ENCODE data around the gene TTK. TPM values are rescaled to one million over a fixed set of nuclear protein-coding genes. Genes with fewer than 3 reads are reported as not detected.

The TTK gene
- total RNA-seq = 10 to 100 TPM in 1 of 4 donors, 1 to 10 TPM in 1, under 1 TPM in 1, not detected in 1; 0.66 to 15.9 (median 2.4) TPM

DNA sequence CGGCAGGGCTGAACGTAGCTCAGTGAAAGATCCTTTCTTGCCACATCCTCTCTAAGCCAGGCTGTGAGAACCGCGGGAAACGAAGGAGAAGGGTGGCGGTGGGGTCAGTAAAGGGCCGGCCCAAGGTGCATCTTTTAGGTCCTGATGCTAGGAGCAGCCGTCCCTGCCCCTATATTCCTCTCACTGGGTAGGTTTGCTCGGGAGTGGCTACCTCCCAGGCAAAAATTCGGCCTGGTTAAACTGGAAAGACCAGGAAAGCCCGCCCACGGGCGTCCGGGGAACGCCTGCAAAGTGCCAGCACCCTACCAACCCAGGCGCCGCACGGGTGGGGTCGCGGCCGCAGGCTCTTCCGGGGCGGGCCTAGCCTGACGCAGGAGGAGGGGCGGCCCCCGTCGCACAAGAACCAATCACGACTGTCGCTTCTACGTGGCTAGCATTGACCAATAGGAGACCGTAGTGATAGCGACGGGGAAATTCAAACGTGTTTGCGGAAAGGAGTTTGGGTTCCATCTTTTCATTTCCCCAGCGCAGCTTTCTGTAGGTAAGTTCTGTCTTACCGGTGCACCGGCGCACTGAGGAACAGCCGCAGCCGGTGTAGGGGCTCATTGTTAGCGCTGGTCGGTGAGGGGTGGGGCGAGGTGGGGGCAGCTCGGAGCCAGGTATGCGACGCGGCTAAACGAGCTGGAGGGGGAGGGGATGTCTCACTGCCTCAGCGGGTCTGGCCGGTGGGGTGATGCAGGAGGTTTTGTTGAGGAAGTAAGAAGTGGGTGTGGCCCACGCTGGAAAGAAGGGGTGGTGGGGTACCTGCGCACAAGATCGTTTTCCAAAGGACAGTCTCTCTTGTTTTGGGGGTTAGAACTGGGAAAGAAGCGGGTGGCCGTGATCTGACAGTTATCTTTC, at the start of gene TTK:
TTK (plus strand) TSS at position 477 of the 900 bp plus-strand sequence. CDS start 1,195 bp downstream, outside the sequence.
- Histone ChIP-seq H3K36me3 (no peaks in the 10 kb centered on the region), H3K27ac (peak within 1 kb of the TSS; percentile 54 to 92 (median 81)), H3K4me1 (peaks cover 0 to 16% (median 4%) of the 10 kb centered on the region in 4 donors), H3K27me3 (no peaks in the 10 kb centered on the region), H3K9me3 (no peaks in the 10 kb centered on the region), H3K4me3 (peak within 1 kb of the TSS; percentile 40 to 79 (median 51))
- 0 to 1% methylated on average over 44 to 55 of the region's 56 CpGs for whole genome bisulfite sequencing, 2 donors
- peak; percentile 78 to 80 for DNase-seq (ENCODE audit: low spot score in 2 of 2)
- TF ChIP-seq, protein P1, sequence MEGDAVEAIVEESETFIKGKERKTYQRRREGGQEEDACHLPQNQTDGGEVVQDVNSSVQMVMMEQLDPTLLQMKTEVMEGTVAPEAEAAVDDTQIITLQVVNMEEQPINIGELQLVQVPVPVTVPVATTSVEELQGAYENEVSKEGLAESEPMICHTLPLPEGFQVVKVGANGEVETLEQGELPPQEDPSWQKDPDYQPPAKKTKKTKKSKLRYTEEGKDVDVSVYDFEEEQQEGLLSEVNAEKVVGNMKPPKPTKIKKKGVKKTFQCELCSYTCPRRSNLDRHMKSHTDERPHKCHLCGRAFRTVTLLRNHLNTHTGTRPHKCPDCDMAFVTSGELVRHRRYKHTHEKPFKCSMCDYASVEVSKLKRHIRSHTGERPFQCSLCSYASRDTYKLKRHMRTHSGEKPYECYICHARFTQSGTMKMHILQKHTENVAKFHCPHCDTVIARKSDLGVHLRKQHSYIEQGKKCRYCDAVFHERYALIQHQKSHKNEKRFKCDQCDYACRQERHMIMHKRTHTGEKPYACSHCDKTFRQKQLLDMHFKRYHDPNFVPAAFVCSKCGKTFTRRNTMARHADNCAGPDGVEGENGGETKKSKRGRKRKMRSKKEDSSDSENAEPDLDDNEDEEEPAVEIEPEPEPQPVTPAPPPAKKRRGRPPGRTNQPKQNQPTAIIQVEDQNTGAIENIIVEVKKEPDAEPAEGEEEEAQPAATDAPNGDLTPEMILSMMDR (IDR thresholded peaks at IDR 0.05) = peak in 1 of 5 experiments; percentile 17
- peak; percentile 57 to 83 for TF ChIP-seq EP300 (IDR thresholded peaks at IDR 0.05)
- TF ChIP-seq POLR2A (IDR thresholded peaks at IDR 0.05) = peak; percentile 42 to 72

DNA sequence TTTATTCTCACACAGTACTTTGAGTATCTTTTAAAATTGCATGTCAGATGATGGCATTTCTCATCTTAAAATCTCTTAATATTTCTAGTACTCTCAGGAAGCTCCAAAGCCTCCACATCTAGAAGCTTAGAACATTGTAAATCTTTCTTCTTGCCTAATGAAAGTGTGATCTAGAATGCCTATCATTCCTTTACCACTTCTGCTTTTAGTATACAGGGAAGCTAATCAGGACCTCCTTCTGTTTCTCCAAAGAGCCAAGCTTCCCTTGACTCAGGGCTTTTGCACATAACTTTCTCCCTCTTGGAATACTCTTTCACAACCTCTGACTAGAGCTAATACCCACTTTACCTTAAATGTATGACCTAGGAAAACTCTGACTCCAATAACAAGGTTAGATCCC, 49.6 kb upstream of the TTK start:
- no peaks in the 10 kb centered on the region for H3K36me3 ChIP-seq
- TF ChIP-seq, protein P1 (IDR thresholded peaks at IDR 0.05) = no peak
- TF ChIP-seq POLR2A (IDR thresholded peaks at IDR 0.05) = no peak
- TF ChIP-seq EP300 (IDR thresholded peaks at IDR 0.05) = no peak
- no peak for DNase-seq (ENCODE audit: low spot score in 2 of 2)
- H3K27ac ChIP-seq = no peak overlapping the region
- H3K4me1 ChIP-seq = no peaks in the 10 kb centered on the region
- H3K4me3 ChIP-seq = no peak overlapping the region
- peaks cover 0 to 5% (median 0%) of the 10 kb centered on the region in 4 donors for H3K9me3 ChIP-seq
- H3K27me3 ChIP-seq = no peaks in the 10 kb centered on the region

DNA sequence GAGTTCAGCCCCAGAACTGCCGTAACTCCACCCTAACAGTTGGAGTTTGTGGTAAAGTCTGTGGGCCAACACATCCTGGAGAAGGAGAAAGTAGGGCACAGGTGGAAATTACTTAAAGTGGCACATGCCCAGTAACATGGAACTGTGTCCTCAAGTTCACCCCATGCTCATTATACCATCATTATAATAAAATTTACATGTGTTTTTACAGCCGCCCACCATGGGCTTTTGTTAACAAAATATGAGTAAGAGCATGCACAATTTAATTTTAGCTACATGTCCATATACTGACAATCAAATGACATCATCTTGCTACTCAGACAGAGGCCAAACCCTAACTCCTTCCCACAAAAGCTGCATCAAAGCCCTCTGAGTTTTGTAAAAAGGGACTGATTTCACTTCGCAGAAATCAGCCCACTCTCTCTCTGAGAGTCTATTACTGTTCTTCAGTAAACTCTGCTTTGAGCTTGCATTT, 39.8 kb upstream of the TTK start:
- Histone ChIP-seq H3K4me3 (no peak overlapping the region), H3K36me3 (no peaks in the 10 kb centered on the region), H3K27me3 (no peaks in the 10 kb centered on the region), H3K9me3 (peaks cover 0 to 14% (median 0%) of the 10 kb centered on the region in 4 donors), H3K27ac (no peak overlapping the region), H3K4me1 (no peaks in the 10 kb centered on the region)
- WGBS, 2 donors = 69 to 81% methylated on average over 3 of the region's 3 CpGs
- DNase-seq (ENCODE audit: low spot score in 2 of 2) = no peak
- TF ChIP-seq, protein P1 (IDR thresholded peaks at IDR 0.05) = no peak
- TF ChIP-seq EP300 (IDR thresholded peaks at IDR 0.05) = no peak
- TF ChIP-seq POLR2A (IDR thresholded peaks at IDR 0.05) = no peak

DNA sequence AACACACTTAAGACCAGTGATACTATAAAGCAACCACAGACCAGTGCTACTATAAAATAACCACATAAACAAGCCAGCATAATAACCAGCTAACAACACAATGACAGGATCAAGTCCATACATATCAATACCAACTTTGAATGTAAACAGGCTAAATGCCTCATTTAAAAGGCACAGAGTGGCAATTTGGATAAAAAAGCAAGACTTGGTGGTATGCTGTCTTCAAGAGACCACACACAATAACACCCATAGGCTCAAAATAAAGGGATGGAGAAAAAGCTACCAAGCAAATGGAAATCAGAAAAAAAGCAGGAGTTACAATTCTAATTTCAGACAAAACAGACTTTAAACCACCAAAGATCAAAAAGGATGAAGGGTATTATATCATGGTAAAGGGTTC, 37.3 kb upstream of the TTK start:
- Histone ChIP-seq H3K27me3 (no peaks in the 10 kb centered on the region), H3K4me3 (no peak overlapping the region), H3K9me3 (peaks cover 0 to 37% (median 0%) of the 10 kb centered on the region in 4 donors), H3K4me1 (no peaks in the 10 kb centered on the region), H3K36me3 (no peaks in the 10 kb centered on the region), H3K27ac (no peak overlapping the region)
- TF ChIP-seq EP300 (IDR thresholded peaks at IDR 0.05) (no peak), POLR2A (IDR thresholded peaks at IDR 0.05) (no peak)
- TF ChIP-seq, protein P1 (IDR thresholded peaks at IDR 0.05) = no peak
- no peak for DNase-seq (ENCODE audit: low spot score in 2 of 2)

DNA sequence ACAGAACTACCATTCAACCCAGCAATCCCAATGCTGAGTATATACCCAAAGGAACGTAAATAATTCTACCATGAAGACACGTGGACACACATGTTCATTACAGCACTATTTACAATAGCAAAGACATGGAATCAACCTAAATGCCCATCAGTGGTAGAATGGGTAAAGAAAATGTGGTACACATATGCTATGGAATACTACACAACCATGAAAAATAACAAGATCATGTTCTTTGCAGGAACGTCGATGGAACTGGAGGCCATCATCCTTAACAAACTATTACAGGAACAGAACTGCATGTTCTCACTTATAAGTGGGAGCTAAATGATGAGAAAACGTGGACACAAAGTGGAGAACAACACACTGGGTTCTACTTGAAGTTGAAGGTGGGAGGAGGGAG, 34.7 kb upstream of the TTK start:
- H3K4me1 ChIP-seq = no peaks in the 10 kb centered on the region
- H3K36me3 ChIP-seq = no peaks in the 10 kb centered on the region
- no peak overlapping the region for H3K27ac ChIP-seq
- WGBS, 2 donors = 80 to 91% methylated on average over 5 of the region's 5 CpGs
- H3K9me3 ChIP-seq = peaks cover 0 to 37% (median 0%) of the 10 kb centered on the region in 4 donors
- H3K4me3 ChIP-seq = no peak overlapping the region
- no peaks in the 10 kb centered on the region for H3K27me3 ChIP-seq
- no peak for DNase-seq (ENCODE audit: low spot score in 2 of 2)
- TF ChIP-seq POLR2A (IDR thresholded peaks at IDR 0.05) (no peak), EP300 (IDR thresholded peaks at IDR 0.05) (no peak)
- TF ChIP-seq, protein P1 (IDR thresholded peaks at IDR 0.05) = no peak

All from tibial nerve (tissue), 4 donors.